ENCODE results near the gene ANO1.

GRCh38 chr11:70139785-70140410 lies 61.8 kb downstream of the ANO1 start:
- TF ChIP-seq CTCF (IDR thresholded peaks at IDR 0.05; ENCODE audit: low read depth, low read length, poor library complexity, severe bottlenecking) (no peak), EZH2phosphoT487 (IDR thresholded peaks at IDR 0.05; ENCODE audit: borderline replicate concordance, low read length) (no peak)
